Measurements from ENCODE around the gene ZNF609. TPM values are rescaled to one million over a fixed set of nuclear protein-coding genes. Genes with fewer than 3 reads are reported as not detected.
A peak's percentile ranks its signal among the peaks of the same experiment; 100 is the strongest.

The ZNF609 gene
- total RNA-seq, 1 donor from 2014 or later = 11.3 TPM

DNA sequence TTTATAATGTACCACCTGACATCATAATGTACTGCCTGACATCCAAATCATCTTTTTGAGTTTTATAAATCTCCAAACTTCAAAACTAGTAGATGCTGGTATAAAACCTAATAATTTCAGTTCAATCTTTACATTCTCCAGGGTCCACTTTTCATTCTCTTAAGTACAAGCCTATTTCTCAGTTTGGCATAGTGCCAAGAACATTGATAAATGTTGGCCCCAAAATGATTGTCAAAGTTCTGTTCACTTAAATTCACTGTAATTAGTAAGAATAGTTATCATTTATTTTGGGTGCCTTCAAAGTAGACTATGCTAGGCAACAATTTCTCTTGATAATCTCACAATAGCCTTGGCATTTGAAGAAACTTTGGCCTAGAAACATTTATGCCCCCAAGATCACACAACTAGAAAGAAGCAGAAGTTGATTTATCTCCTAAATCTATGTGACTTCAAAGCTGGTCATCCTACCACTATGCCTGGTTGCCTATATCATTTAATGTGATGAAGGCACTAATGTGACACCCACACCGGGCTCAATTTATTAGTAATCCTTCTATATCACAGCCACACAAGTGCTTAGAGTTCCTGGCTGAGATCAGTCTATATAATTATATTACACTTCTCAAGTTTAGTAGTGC is 101.7 kb downstream of the ZNF609 start:
- TF ChIP-seq, protein P1, sequence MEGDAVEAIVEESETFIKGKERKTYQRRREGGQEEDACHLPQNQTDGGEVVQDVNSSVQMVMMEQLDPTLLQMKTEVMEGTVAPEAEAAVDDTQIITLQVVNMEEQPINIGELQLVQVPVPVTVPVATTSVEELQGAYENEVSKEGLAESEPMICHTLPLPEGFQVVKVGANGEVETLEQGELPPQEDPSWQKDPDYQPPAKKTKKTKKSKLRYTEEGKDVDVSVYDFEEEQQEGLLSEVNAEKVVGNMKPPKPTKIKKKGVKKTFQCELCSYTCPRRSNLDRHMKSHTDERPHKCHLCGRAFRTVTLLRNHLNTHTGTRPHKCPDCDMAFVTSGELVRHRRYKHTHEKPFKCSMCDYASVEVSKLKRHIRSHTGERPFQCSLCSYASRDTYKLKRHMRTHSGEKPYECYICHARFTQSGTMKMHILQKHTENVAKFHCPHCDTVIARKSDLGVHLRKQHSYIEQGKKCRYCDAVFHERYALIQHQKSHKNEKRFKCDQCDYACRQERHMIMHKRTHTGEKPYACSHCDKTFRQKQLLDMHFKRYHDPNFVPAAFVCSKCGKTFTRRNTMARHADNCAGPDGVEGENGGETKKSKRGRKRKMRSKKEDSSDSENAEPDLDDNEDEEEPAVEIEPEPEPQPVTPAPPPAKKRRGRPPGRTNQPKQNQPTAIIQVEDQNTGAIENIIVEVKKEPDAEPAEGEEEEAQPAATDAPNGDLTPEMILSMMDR (IDR thresholded peaks at IDR 0.05; ENCODE audit: insufficient read depth, low read length, severe bottlenecking) = no peak
- no peaks in the 10 kb centered on the region for H3K27me3 ChIP-seq (ENCODE audit: control insufficient read depth, insufficient read depth, low read length)
- FAIRE-seq (no peak), DNase-seq (ENCODE audit: low read depth) (no peak)
- no peaks in the 10 kb centered on the region for H3K36me3 ChIP-seq (ENCODE audit: control insufficient read depth, insufficient read depth, low read length)
- H3K4me3 ChIP-seq (ENCODE audit: low read depth, low read length) = no peak overlapping the region

DNA sequence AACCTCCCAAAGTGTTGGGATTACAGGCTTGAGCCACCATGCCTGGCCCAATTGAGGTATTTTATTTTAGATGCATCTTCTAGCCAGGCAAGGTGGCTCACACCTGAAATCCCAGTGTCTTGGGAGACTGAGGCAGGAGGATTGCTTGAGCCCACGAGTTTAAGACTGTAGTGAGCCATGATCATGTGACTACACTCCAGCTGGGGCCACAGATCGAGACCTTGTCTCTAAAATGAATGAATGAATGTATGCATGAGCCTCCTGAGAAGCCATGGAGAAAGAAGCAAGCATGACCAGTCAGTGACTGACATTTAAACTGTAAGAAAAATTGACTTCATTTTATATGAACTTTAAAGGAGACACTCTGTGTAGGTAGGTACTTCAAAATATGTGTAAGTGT is 105.7 kb downstream of the ZNF609 start:
- Histone ChIP-seq H3K36me3 (ENCODE audit: control insufficient read depth, insufficient read depth, low read length) (no peaks in the 10 kb centered on the region), H3K27me3 (ENCODE audit: control insufficient read depth, insufficient read depth, low read length) (no peaks in the 10 kb centered on the region), H3K4me3 (ENCODE audit: low read depth, low read length) (no peak overlapping the region)
- no peak for DNase-seq (ENCODE audit: low read depth)
- TF ChIP-seq, protein P1 (IDR thresholded peaks at IDR 0.05; ENCODE audit: insufficient read depth, low read length, severe bottlenecking) = no peak
- FAIRE-seq = no peak

DNA sequence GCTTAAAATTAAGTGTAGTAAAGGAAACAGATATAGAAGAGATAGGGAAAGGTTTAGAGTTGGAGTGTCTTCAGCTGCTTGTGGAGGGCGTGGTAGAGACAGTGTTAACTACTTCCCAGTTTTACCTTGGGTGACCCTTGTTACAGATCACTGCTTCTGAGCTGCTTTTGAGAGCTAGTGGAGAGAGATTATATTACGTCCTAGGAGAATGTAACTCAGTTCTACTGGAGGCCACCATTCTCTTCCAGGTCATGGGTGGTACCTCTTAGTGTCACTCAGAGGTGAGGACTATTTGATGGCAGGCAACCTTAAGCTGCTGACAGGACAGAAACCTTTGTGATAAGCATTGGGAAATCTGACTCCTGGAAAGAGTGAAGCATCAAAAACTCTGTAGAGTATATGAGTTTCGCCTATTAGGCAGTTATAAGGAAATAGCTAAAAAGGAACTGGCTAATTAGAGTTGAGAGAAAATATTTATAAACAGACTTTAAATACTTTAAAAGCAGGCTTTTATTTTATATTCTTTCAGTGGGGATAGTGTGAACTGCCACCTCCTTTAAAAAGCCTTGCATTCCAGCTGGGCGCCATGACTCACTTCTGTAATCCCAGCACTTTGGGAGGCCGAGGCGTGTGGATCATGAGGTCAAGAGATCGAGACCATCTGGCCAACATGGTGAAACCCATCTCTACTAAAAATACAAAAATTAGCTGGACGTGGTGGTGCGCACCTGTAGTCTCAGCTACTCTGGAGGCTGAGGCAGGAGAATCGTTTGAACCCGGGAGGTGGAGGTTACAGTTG is 106.5 kb downstream of the ZNF609 start:
- TF ChIP-seq, protein P1 (IDR thresholded peaks at IDR 0.05; ENCODE audit: insufficient read depth, low read length, severe bottlenecking) = no peak
- H3K4me3 ChIP-seq (ENCODE audit: low read depth, low read length) = no peak overlapping the region
- FAIRE-seq (no peak), DNase-seq (ENCODE audit: low read depth) (no peak)
- no peaks in the 10 kb centered on the region for H3K27me3 ChIP-seq (ENCODE audit: control insufficient read depth, insufficient read depth, low read length)
- H3K36me3 ChIP-seq (ENCODE audit: control insufficient read depth, insufficient read depth, low read length) = no peaks in the 10 kb centered on the region

DNA sequence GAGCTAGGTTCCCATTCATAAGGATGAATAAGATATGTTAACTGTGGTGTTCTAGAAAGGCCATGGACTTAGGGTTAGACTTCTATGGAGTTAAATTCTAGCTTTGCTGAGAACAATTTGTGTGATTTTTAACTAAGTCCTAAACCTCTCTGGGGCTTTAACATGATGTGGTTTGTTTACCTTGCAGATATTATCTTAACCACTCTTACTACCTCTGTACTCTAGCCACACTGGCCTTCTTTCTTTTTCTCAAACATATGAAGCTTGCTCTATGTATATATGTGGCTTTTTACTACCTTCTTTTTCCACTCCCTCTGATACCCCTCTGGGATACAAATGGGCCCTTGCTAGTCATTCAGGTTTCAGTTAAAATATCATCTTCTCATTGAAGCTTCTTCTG is 108.4 kb downstream of the ZNF609 start:
- FAIRE-seq (no peak), DNase-seq (ENCODE audit: low read depth) (no peak)
- no peaks in the 10 kb centered on the region for H3K36me3 ChIP-seq (ENCODE audit: control insufficient read depth, insufficient read depth, low read length)
- H3K4me3 ChIP-seq (ENCODE audit: low read depth, low read length) = no peak overlapping the region
- H3K27me3 ChIP-seq (ENCODE audit: control insufficient read depth, insufficient read depth, low read length) = no peaks in the 10 kb centered on the region
- TF ChIP-seq, protein P1 (IDR thresholded peaks at IDR 0.05; ENCODE audit: insufficient read depth, low read length, severe bottlenecking) = no peak

DNA sequence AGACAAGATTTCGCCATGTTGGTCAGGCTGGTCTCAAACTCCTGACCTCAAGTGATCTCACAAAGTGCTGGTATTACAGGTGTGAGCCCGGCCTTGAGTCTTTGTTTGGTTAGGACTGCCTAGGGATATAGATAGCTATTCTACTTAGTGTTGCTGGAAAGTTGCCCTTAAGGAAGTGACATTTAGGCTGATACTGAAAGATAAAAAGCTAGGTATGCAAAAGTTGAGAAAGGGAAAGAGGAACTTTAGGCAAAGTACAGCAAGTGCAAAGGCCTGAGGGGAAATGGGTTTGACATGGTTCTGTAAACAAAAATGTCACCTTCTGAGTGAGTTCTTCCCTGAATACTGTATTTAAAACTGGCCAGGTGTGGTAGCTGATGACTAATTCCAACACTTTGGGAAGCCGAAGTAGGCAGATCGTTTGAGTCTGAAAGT is 111.5 kb downstream of the ZNF609 start:
- H3K4me3 ChIP-seq (ENCODE audit: low read depth, low read length) = no peak overlapping the region
- H3K27me3 ChIP-seq (ENCODE audit: control insufficient read depth, insufficient read depth, low read length) = no peaks in the 10 kb centered on the region
- DNase-seq (ENCODE audit: low read depth) (peak; percentile 62), FAIRE-seq (no peak)
- TF ChIP-seq, protein P1 (IDR thresholded peaks at IDR 0.05; ENCODE audit: insufficient read depth, low read length, severe bottlenecking) = no peak
- no peaks in the 10 kb centered on the region for H3K36me3 ChIP-seq (ENCODE audit: control insufficient read depth, insufficient read depth, low read length)
